Tibial artery (tissue), 4 donors: ENCODE data around the gene ESYT2.

ENCODE experiments used
- DNase-seq, 2 donors: peaks; one replicate each; pipeline ENCODE4 v3.0.0-alpha.2; 2019
- H3K27ac ChIP-seq, 2 donors: fragments of 200-600 bp; sonication (generic) in 1 of 2; 1 replicate in 1 of 2; 2 replicates in 1 of 2; pipeline ENCODE4 v1.5.1; 2018 to 2019; ENCODE audit warnings: mild to moderate bottlenecking in 1 of 2
- H3K27me3 ChIP-seq, 2 donors: fragments of 200-600 bp; sonication (generic) in 1 of 2; one replicate each; pipeline versions ENCODE4 v1.5.1 to v1.6.0; 2016 to 2019
- H3K36me3 ChIP-seq, 3 donors: fragments of 200-600 bp; sonication (generic) in 2 of 3; one replicate each; pipeline ENCODE4 v1.5.1; 2016 to 2019; ENCODE audit warnings: mild to moderate bottlenecking in 2 of 3
- H3K4me1 ChIP-seq, 4 donors: fragments of 200-600 bp; sonication (generic) in 2 of 4; 1 replicate in 3 of 4; 2 replicates in 1 of 4; pipeline ENCODE4 v1.5.1; 2016 to 2019
- H3K4me3 ChIP-seq, 2 donors: fragments of 200-600 bp; sonication (generic) in 1 of 2; 1 replicate in 1 of 2; 2 replicates in 1 of 2; pipeline ENCODE4 v1.5.1; 2018 to 2019; ENCODE audit warnings: mild to moderate bottlenecking in 2 of 2
- H3K9me3 ChIP-seq, 3 donors: fragments of 200-600 bp; sonication (generic) in 1 of 3; one replicate each; pipeline ENCODE4 v1.5.1; 2016 to 2019
- CTCF ChIP-seq, 2 experiments: fragments of 200-600 bp in 1 of 2; fragments of 450-650 bp in 1 of 2; IDR thresholded peaks; one replicate each; pipeline ENCODE4 v1.5.1; 2017 to 2019; ENCODE audit warnings: antibody characterized with exemption in 2 of 2, mild to moderate bottlenecking in 1 of 2, moderate library complexity in 1 of 2
- intact Hi-C: fragments of 100-400 bp; cut with DNase I; formaldehyde crosslinking; loops from one replicate; pipeline ENCODE4 v1.15.0; 2023; ENCODE audit warnings: low total_unique reads

ESYT2 gene

DNA sequence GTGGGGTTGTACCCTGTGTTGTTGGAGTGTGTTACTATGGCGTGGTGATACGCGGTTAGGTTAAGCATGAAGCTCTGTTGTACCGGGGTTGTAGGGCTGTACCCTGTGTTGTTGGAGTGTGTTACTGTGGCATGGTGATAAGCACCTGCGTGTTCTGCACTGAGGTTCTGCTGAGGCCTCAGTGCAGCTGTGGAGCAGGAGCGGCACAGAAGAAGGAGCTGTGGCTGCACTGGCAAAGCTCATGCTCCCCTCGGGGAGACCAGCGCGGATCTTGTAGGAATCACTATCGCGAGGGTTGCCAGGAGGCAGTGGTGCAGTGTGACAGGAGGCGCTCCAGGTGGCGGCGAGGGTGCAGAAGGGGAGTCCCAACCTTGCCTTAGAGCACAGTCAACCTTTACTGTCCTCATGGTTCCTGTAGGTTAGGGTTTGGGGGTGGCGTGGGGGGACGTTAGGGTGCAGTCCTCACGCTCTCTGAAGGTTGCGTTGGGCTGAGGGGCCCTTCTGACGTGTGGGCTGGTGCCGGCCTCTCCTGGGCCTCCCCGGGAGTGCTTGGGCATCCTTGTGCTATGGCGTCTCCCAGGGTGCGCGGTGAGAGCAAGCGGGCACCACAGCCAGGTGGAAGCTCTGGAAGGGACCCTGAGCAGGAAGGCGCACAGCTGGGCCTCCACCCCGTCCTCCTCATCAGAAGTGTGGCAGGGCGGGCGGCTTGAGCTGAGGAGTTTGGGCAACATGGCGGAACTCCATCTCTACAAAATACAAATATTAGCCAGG is 38.1 kb upstream of the ESYT2 start:
- no peak overlapping the region for H3K27ac ChIP-seq
- peaks cover 0 to 33% (median 17%) of the 10 kb centered on the region in 4 donors for H3K4me1 ChIP-seq
- H3K9me3 ChIP-seq: no peaks in the 10 kb centered on the region
- intact Hi-C loops: loop anchor here (10.0 kb wide), 1 partner anchor 163 kb away; the partner anchor contains the start of gene NCAPG2
- no peak overlapping the region for H3K4me3 ChIP-seq
- H3K36me3 ChIP-seq: peaks cover 0 to 25% (median 16%) of the 10 kb centered on the region in 3 donors
- no peaks in the 10 kb centered on the region for H3K27me3 ChIP-seq
- DNase-seq: no peak
- TF ChIP-seq CTCF (IDR thresholded peaks at IDR 0.05): no peak

DNA sequence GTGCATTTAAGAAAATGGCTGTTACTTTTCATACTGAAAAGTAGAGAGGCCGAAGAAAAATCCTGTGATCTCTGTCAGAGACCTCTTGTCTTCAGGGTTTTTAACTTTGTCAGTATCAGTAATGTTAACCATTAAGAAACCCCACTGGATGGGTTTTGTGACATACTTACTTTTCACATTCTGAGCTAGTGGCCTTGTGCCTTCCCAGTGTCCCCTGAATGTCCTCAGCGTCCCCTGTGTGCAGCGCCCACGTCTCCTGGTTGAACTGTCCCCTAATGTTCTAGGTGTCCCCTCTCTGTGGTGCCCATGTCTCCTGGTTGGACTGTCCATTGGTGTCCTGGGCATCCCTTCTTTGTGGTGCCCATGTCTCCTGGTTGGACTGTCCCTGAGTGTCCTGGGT is 36.7 kb upstream of the ESYT2 start:
- Histone ChIP-seq H3K9me3 (no peaks in the 10 kb centered on the region), H3K4me3 (no peak overlapping the region), H3K4me1 (peaks cover 0 to 33% (median 17%) of the 10 kb centered on the region in 4 donors), H3K36me3 (peaks cover 0 to 10% (median 2%) of the 10 kb centered on the region in 3 donors), H3K27ac (peak overlapping the region; percentile 91 to 93), H3K27me3 (no peaks in the 10 kb centered on the region)
- intact Hi-C loops: loop anchor here (10.0 kb wide), 1 partner anchor 161 kb away; the partner anchor contains the start of gene NCAPG2
- no peak for TF ChIP-seq CTCF (IDR thresholded peaks at IDR 0.05)
- no peak for DNase-seq

DNA sequence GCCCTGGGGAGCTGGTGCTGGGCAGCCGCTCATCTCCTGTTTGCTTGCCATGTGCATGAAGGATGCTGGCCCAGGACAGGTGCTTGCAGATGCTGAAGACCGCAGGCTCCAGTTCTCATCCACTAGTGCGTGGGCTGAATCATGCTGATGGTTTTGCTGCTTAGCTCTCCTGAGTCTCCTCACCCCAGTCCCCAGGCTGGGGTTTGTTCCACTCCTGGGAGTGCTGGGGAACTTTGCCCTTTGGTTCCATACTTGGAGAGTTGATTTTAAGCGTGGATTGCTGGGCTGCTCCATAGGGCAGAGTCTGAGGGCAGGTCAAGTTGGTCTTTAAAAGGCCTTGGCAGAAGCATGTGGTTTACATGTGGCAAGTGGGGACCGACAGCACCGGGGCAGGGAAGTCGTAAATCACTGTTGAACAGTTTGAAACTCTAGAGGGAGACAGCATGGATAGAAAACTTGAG is 36.2 kb upstream of the ESYT2 start:
- H3K27me3 ChIP-seq: no peaks in the 10 kb centered on the region
- H3K9me3 ChIP-seq: no peaks in the 10 kb centered on the region
- H3K4me3 ChIP-seq: no peak overlapping the region
- H3K36me3 ChIP-seq: peaks cover 0 to 8% (median 0%) of the 10 kb centered on the region in 3 donors
- peak overlapping the region; percentile 91 to 93 for H3K27ac ChIP-seq
- DNase-seq: peak in 1 of 2 donors; percentile 71
- intact Hi-C loops: loop anchor here (10.0 kb wide), 1 partner anchor 161 kb away; the partner anchor contains the start of gene NCAPG2
- TF ChIP-seq CTCF (IDR thresholded peaks at IDR 0.05): no peak
- peaks cover 0 to 33% (median 17%) of the 10 kb centered on the region in 4 donors for H3K4me1 ChIP-seq

DNA sequence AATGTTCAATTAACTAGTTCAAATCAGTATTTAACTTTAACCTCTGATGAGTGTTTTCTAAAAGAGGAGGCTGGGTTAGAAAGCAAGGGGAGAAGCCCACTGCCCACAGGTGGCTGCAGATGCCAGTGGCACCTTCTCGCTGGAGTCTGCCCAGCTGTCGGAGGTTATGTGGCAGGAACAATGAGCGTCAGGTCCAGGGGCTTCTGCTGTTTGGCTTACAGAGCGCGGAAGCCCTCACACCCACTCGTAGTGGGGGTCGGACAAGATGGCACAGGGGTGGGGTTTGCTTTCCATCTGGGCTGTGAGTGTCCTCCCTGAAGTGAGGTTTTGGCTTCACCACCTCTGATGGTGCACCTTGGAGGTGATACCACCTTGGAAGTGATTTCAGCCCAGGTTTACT is 35.5 kb upstream of the ESYT2 start:
- Histone ChIP-seq H3K27me3 (no peaks in the 10 kb centered on the region), H3K4me1 (peaks cover 0 to 33% (median 17%) of the 10 kb centered on the region in 4 donors), H3K36me3 (peaks cover 0 to 2% (median 0%) of the 10 kb centered on the region in 3 donors), H3K27ac (peak overlapping the region; percentile 91 to 93), H3K4me3 (no peak overlapping the region), H3K9me3 (no peaks in the 10 kb centered on the region)
- no peak for TF ChIP-seq CTCF (IDR thresholded peaks at IDR 0.05)
- intact Hi-C loops: loop anchor here (10.0 kb wide), 1 partner anchor 160 kb away; the partner anchor contains the start of gene NCAPG2
- DNase-seq: no peak

DNA sequence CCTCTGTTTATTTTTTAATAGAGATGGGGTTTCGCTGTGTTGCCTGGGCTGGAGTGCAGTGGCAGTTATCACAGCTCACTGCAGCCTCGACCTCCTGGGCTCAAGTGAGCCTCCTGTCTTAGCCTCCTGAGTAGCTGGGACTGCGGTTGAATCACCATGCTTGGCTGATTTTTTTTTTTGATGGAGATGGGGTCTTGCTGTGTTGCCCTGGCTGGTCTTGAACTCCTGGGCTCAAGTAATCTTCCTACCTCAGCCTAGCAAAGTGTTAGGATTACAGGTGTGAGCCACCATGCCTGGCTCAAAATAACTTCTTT is 35.2 kb upstream of the ESYT2 start:
- Histone ChIP-seq H3K27me3 (no peaks in the 10 kb centered on the region), H3K4me3 (peak overlapping the region; percentile 64 to 65), H3K4me1 (peaks cover 0 to 33% (median 17%) of the 10 kb centered on the region in 4 donors), H3K9me3 (no peaks in the 10 kb centered on the region), H3K27ac (peak overlapping the region; percentile 91 to 93), H3K36me3 (no peaks in the 10 kb centered on the region)
- intact Hi-C loops: loop anchor here (10.0 kb wide), 1 partner anchor 160 kb away; the partner anchor contains the start of gene NCAPG2
- DNase-seq: no peak
- TF ChIP-seq CTCF (IDR thresholded peaks at IDR 0.05): no peak
